SK-N-SH (cell line): ENCODE results near the gene CCP110.

Experiments used
- CTCF ChIP-seq: fragments of 200-600 bp; sonication (generic); IDR thresholded peaks from 2 replicates; pipeline ENCODE4 v1.6.1; 2017; ENCODE audit warnings: antibody characterized with exemption, mild to moderate bottlenecking, moderate library complexity
- EP300 ChIP-seq, 2 experiments: IDR thresholded peaks; 2 replicates each; pipeline versions ENCODE4 v1.4.0 to v1.6.1; 2012; ENCODE audit warnings: borderline replicate concordance in 1 of 2, low read depth in 1 of 2, low read length in 1 of 2
- EZH2phosphoT487 ChIP-seq: fragments of 200-600 bp; sonication (generic); IDR thresholded peaks from 2 replicates; pipeline ENCODE4 v1.6.1; 2017; ENCODE audit warnings: low read depth, mixed run types, mild to moderate bottlenecking, antibody characterized with exemption, moderate library complexity, borderline replicate concordance
- GABPA ChIP-seq: IDR thresholded peaks from 2 replicates; pipeline ENCODE4 v1.4.0; 2012; ENCODE audit warnings: low read depth, mild to moderate bottlenecking
- GATA2 ChIP-seq: sonication (generic); formaldehyde crosslinking; IDR thresholded peaks from 2 replicates; pipeline ENCODE4 v1.5.0; 2020; ENCODE audit warnings: mild to moderate bottlenecking, missing genetic modification reagents
- JUND ChIP-seq: IDR thresholded peaks from 2 replicates; pipeline ENCODE4 v1.4.0; 2012
- NFIC ChIP-seq: IDR thresholded peaks from 2 replicates; pipeline ENCODE4 v1.4.0; 2012; ENCODE audit warnings: borderline replicate concordance
- RAD21 ChIP-seq: IDR thresholded peaks from 2 replicates; pipeline ENCODE4 v1.6.1; 2012; ENCODE audit warnings: mild to moderate bottlenecking, low read length
- RFX5 ChIP-seq: IDR thresholded peaks from 2 replicates; pipeline ENCODE4 v1.6.1; 2012; ENCODE audit warnings: mild to moderate bottlenecking, improper control_type of control experiment, low read length
- USF1 ChIP-seq: IDR thresholded peaks from 2 replicates; pipeline ENCODE4 v1.4.0; 2012; ENCODE audit warnings: low read depth, borderline replicate concordance
- YY1 ChIP-seq: IDR thresholded peaks from 2 replicates; pipeline ENCODE4 v1.4.0; 2012; ENCODE audit warnings: low read depth, mild to moderate bottlenecking
- TF ChIP-seq, protein P1 (sequence below): IDR thresholded peaks from 2 replicates; pipeline ENCODE4 v1.4.0; 2012; ENCODE audit warnings: low read depth
- TF ChIP-seq, protein P2 (sequence below): fragments of 150-350 bp; IDR thresholded peaks from 2 replicates; pipeline ENCODE4 v1.6.1; 2017; ENCODE audit warnings: antibody characterized with exemption, low read length, low read depth, borderline replicate concordance
- TF ChIP-seq, protein P3 (sequence below): IDR thresholded peaks from 2 replicates; pipeline ENCODE4; 2012

- TF ChIP-seq EP300 (IDR thresholded peaks at IDR 0.05; ENCODE audit: borderline replicate concordance in 1 of 2, low read depth in 1 of 2, low read length in 1 of 2) (no peak), RAD21 (no peak), GABPA (no peak), USF1 (no peak), YY1 (no peak), JUND (no peak), RFX5 (no peak), GATA2 (CRISPR knock-in tag) (no peak), EZH2phosphoT487 (no peak), CTCF (no peak), NFIC (no peak)
- TF ChIP-seq, protein P1, sequence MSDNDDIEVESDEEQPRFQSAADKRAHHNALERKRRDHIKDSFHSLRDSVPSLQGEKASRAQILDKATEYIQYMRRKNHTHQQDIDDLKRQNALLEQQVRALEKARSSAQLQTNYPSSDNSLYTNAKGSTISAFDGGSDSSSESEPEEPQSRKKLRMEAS: no peak
- TF ChIP-seq, protein P2, sequence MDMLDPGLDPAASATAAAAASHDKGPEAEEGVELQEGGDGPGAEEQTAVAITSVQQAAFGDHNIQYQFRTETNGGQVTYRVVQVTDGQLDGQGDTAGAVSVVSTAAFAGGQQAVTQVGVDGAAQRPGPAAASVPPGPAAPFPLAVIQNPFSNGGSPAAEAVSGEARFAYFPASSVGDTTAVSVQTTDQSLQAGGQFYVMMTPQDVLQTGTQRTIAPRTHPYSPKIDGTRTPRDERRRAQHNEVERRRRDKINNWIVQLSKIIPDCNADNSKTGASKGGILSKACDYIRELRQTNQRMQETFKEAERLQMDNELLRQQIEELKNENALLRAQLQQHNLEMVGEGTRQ: no peak
- TF ChIP-seq, protein P3, sequence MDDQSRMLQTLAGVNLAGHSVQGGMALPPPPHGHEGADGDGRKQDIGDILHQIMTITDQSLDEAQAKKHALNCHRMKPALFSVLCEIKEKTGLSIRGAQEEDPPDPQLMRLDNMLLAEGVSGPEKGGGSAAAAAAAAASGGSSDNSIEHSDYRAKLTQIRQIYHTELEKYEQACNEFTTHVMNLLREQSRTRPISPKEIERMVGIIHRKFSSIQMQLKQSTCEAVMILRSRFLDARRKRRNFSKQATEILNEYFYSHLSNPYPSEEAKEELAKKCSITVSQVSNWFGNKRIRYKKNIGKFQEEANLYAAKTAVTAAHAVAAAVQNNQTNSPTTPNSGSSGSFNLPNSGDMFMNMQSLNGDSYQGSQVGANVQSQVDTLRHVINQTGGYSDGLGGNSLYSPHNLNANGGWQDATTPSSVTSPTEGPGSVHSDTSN: no peak
Measured at GRCh38 chr16:19486051-19486450, 37.7 kb upstream of the CCP110 start.
